ENCODE results near the gene EFNB2. TPM values are rescaled to one million over a fixed set of nuclear protein-coding genes. Genes with fewer than 3 reads are reported as not detected.

EFNB2 gene
- polyA plus RNA-seq, 1 donor from 2014 or later, result 53.1 TPM

GRCh38 chr13:106473154-106473553 is 62.3 kb downstream of the EFNB2 start:
- Histone ChIP-seq H3K4me2 (ENCODE audit: low read length) (no peak overlapping the region), H3K9me2 (ENCODE audit: insufficient read depth, low read length) (no peaks in the 10 kb centered on the region)

GRCh38 chr13:106472621-106473020 is 62.8 kb downstream of the EFNB2 start:
- no peak for TF ChIP-seq MXI1 (conservative IDR thresholded peaks at IDR 0.05; ENCODE audit: poor library complexity, severe bottlenecking)
- no peak for TF ChIP-seq POLR2AphosphoS5 (IDR thresholded peaks at IDR 0.05)
- TF ChIP-seq SMC3 (conservative IDR thresholded peaks at IDR 0.05; ENCODE audit: poor library complexity), result no peak
- no peak for TF ChIP-seq RAD21 (conservative IDR thresholded peaks at IDR 0.05)
- TF ChIP-seq EP300 (conservative IDR thresholded peaks at IDR 0.05; ENCODE audit: poor library complexity, severe bottlenecking), result no peak
- TF ChIP-seq, protein P1, sequence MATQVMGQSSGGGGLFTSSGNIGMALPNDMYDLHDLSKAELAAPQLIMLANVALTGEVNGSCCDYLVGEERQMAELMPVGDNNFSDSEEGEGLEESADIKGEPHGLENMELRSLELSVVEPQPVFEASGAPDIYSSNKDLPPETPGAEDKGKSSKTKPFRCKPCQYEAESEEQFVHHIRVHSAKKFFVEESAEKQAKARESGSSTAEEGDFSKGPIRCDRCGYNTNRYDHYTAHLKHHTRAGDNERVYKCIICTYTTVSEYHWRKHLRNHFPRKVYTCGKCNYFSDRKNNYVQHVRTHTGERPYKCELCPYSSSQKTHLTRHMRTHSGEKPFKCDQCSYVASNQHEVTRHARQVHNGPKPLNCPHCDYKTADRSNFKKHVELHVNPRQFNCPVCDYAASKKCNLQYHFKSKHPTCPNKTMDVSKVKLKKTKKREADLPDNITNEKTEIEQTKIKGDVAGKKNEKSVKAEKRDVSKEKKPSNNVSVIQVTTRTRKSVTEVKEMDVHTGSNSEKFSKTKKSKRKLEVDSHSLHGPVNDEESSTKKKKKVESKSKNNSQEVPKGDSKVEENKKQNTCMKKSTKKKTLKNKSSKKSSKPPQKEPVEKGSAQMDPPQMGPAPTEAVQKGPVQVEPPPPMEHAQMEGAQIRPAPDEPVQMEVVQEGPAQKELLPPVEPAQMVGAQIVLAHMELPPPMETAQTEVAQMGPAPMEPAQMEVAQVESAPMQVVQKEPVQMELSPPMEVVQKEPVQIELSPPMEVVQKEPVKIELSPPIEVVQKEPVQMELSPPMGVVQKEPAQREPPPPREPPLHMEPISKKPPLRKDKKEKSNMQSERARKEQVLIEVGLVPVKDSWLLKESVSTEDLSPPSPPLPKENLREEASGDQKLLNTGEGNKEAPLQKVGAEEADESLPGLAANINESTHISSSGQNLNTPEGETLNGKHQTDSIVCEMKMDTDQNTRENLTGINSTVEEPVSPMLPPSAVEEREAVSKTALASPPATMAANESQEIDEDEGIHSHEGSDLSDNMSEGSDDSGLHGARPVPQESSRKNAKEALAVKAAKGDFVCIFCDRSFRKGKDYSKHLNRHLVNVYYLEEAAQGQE (IDR thresholded peaks at IDR 0.05; ENCODE audit: borderline replicate concordance), result no peak
- no peak for TF ChIP-seq TAF1 (IDR thresholded peaks at IDR 0.05; ENCODE audit: low read depth)
- TF ChIP-seq, protein P2, sequence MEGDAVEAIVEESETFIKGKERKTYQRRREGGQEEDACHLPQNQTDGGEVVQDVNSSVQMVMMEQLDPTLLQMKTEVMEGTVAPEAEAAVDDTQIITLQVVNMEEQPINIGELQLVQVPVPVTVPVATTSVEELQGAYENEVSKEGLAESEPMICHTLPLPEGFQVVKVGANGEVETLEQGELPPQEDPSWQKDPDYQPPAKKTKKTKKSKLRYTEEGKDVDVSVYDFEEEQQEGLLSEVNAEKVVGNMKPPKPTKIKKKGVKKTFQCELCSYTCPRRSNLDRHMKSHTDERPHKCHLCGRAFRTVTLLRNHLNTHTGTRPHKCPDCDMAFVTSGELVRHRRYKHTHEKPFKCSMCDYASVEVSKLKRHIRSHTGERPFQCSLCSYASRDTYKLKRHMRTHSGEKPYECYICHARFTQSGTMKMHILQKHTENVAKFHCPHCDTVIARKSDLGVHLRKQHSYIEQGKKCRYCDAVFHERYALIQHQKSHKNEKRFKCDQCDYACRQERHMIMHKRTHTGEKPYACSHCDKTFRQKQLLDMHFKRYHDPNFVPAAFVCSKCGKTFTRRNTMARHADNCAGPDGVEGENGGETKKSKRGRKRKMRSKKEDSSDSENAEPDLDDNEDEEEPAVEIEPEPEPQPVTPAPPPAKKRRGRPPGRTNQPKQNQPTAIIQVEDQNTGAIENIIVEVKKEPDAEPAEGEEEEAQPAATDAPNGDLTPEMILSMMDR (IDR thresholded peaks at IDR 0.05; ENCODE audit: poor library complexity, severe bottlenecking), result no peak
- TF ChIP-seq EZH2 (IDR thresholded peaks at IDR 0.05; ENCODE audit: borderline replicate concordance, insufficient read depth, low read length, poor library complexity, severe bottlenecking), result no peak
- Histone ChIP-seq H3K4me2 (ENCODE audit: low read length) (no peak overlapping the region), H3K9ac (ENCODE audit: low read length) (no peak overlapping the region), H3K27me3 (ENCODE audit: insufficient read depth, low read depth, low read length) (no peaks in the 10 kb centered on the region), H3F3A (ENCODE audit: insufficient read depth, low read length, poor library complexity, severe bottlenecking) (no peaks in the 10 kb centered on the region), H2AFZ (ENCODE audit: low read depth, low read length) (no peak overlapping the region), H3K4me3 (ENCODE audit: low read length) (no peak overlapping the region), H4K20me1 (ENCODE audit: insufficient read depth) (no peaks in the 10 kb centered on the region), H3K27ac (ENCODE audit: low read length) (no peak overlapping the region), H3K79me2 (replicated peaks; ENCODE audit: insufficient read depth, low read length) (no peaks in the 10 kb centered on the region), H3K9me2 (ENCODE audit: insufficient read depth, low read length) (no peaks in the 10 kb centered on the region), H3K36me3 (ENCODE audit: insufficient read depth, low read length) (no peaks in the 10 kb centered on the region), H3K9me3 (ENCODE audit: low read length) (no peaks in the 10 kb centered on the region)

More at GRCh38 chr13:106473154-106473553, 62.3 kb downstream of the EFNB2 start:
- Histone ChIP-seq H3F3A (ENCODE audit: insufficient read depth, low read length, poor library complexity, severe bottlenecking) (no peaks in the 10 kb centered on the region), H4K20me1 (ENCODE audit: insufficient read depth) (no peaks in the 10 kb centered on the region), H3K9ac (ENCODE audit: low read length) (no peak overlapping the region), H3K27ac (ENCODE audit: low read length) (no peak overlapping the region), H3K79me2 (replicated peaks; ENCODE audit: insufficient read depth, low read length) (no peaks in the 10 kb centered on the region), H3K27me3 (ENCODE audit: insufficient read depth, low read depth, low read length) (no peaks in the 10 kb centered on the region), H2AFZ (ENCODE audit: low read depth, low read length) (no peak overlapping the region), H3K9me3 (ENCODE audit: low read length) (no peaks in the 10 kb centered on the region), H3K4me3 (ENCODE audit: low read length) (no peak overlapping the region), H3K36me3 (ENCODE audit: insufficient read depth, low read length) (no peaks in the 10 kb centered on the region)
- TF ChIP-seq EP300 (conservative IDR thresholded peaks at IDR 0.05; ENCODE audit: poor library complexity, severe bottlenecking) (no peak), SMC3 (conservative IDR thresholded peaks at IDR 0.05; ENCODE audit: poor library complexity) (no peak), TAF1 (IDR thresholded peaks at IDR 0.05; ENCODE audit: low read depth) (no peak), POLR2AphosphoS5 (IDR thresholded peaks at IDR 0.05) (no peak)

All from neural cell (in vitro differentiated cells).